TTC549 (cell line): ENCODE data around the gene RFX7.
"Not testable (repeated sequence)": the region's sequence is repeated elsewhere in the genome, so short reads cannot be mapped to it uniquely, and the experiment has no call there.

Experiments
- FAIRE-seq: peaks from 2 replicates; lab custom pipeline; 2012; peaks lifted over from hg19 to GRCh38; lab: Jason Lieb, UNC

RFX7 gene

DNA sequence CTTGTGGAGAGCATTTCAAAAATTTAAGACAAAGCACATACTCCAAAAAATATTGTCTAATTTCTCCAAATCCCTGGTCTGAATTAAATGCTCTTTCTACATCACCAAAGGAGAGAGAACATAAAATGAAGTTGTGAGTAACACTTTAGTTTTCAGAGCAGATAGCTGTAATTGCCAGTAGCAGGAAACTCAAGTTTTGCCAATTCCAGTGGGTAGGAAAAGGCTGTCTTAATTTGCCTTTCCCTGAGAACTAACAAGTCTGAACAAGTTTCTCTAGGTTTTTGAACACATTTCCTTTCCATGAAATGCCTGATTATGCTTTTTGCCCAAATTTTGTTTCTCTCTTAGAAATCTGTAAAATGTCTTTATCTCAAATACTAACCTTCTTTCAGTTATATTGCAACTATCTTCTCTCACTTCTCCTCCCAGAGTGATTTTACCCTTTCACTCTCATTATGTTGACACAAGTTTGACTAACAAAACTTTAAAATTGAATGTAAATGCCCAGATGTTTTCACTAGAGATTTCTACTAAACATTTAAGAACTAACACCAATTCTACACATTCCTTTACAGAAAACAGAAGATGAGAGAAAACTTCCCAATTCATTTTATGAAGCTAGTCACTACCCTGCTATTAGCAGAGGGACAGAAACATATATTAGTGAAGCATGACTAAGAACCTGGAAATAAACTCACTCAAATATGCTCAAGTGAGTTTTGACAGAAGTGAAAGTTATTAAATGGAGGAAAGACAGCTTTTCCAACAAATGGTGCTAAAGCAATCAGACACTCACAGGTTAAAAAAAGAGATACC lies 38.4 kb downstream of the RFX7 start:
- FAIRE-seq: no peak

DNA sequence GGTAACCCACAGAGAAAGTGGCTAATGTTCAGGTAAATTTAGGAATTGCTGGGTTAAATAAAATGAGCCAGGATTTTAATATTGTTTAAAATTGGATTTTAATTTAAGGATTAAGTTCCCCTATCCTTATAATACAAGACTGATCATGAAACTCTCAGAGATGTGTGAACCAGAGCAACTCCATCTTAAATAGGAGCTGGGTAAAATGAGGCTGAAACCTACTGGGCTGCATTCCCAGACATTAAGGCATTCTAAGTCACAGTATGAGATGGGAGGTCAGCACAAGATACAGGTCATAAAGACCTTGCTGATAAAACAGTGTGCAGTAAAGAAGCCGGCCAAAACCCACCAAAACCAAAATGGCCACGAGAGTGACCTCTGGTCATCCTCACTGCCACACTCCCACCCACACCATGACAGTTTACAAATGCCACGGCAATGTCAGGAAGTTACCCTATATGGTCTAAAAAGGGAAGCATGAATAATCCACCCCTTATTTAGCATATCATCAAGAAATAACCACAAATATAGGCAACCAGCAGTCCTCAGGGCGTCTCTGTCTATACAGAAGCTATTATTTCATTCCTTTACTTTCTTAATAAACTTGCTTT lies 40.3 kb downstream of the RFX7 start:
- not testable (repeated sequence) for FAIRE-seq

DNA sequence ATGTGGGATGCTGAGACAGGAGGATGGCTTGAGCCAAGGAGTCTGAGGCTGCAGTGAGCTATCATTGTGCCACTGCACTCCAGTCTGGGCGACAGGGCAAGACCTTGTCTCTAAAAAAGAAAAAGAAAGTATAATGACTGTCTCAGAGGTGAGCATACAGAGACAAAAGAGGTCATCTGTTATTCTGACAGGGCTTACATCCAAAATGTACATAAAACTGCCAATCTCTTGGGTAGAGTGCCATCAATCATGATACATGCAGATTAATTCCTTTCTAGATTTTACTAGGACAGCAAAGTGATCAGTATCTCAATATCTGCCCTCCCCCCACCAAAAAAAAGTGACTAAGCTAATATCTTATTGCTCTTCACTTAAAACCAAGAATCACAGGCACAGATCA lies 41.0 kb downstream of the RFX7 start:
- FAIRE-seq: no peak

DNA sequence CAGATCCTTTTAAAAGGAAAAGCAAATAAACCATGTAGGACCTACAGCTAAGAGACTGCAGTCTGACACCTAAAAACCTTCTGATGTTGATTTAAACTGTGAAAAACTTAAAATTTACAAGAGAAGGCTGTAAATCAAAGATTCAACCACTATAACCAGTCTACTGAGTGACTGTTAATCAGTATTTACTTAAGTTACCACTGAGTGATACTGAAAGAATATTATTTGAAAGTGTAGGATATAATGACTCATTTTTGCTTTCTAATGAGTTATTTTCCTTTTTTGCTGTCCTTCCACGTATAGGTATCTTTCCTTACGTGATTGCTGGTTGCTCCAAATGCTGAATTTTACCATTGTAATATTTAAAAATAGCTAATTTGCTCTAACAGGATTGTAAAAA lies 44.6 kb downstream of the RFX7 start:
- FAIRE-seq: no peak

DNA sequence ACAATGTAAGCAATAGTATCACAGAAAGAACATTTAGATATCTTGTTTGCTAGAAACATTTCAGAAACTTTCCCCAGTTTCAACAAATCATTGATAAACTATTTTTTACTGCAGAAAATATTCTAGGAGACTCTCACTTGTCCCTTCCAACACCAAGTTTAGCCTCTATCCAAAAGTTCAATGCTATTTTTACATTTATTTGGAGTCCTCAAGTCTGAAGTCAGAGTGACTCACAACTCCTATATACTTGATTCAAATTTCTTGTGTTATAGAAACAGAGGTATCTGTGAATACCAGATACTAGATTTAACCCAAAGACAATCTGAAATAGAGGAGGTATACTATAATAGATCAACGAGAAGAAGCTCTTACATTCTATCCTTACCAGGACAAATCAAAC lies 49.6 kb downstream of the RFX7 start:
- no peak for FAIRE-seq

DNA sequence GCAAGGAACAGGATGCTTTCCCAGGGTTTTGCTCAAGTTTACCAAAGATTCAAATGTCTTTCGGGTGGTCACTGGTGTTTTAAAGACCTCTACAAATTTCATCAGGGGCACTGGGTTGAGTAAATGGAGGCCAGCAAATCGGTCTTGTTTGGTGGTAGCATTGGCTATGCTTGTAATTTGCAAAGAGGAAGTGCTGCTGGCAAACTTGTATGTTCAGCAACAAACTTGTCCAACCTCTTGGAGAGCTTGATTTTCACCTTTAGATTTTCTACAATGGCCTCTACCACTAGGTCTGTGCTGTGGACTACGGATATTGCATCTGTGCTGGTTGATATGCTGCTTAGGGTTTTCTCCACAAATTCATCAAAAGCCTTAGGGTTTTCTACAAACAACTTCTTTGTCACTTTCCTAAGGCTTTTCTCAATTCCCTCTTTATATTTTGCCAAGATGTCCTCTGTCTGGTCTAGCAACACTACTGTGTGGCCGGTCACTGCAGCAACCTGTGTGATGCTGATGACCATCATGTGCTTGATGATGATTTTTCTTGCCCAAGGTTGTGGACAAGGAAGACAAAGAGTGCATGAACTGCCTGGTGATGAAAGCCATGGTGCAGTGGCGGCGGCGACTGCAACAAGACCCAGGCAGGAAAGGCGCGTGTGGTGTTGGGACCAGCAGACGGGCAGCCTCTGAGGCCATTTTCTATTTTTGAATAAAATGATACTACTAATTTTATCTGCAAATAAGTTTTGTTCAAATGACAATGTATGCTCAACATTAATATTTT lies 50.8 kb downstream of the RFX7 start:
- no peak for FAIRE-seq

DNA sequence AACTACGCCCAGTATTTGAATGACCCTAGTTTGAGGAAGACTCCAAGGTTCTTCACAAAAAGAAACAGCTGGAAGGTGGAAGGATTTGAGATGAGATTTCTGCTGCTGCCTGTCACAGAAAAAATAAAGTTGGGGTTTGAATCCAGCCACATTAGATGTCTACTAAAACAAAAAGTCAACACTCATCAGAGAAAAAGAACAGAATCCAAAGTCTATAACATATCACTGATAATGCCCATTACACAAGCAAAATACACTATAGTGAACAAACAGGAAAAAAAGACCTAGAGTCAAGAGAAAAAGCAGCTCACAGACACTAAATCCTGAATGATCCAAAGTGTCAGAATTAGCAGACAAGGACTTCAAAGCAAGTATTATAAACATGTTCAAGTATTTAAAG lies 56.0 kb downstream of the RFX7 start:
- no peak for FAIRE-seq

DNA sequence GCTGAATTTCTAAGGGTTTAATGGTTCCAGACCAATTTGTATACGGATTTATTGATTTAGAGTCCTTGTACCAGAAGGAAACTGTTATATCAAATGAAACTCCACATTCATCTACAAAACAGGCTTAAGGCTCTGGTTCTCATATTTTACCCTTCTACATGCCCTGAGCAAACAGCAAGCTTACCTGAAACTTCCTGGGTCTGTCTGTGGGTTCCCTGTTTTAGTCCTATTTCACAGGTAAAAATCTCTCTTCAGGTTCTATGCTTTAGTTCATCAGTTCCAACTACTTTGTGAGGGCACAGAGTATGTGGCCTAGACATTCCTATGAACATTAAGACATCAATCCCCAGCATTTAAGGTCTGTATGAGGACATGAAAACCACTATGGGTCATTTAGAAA lies 57.7 kb downstream of the RFX7 start:
- no peak for FAIRE-seq

DNA sequence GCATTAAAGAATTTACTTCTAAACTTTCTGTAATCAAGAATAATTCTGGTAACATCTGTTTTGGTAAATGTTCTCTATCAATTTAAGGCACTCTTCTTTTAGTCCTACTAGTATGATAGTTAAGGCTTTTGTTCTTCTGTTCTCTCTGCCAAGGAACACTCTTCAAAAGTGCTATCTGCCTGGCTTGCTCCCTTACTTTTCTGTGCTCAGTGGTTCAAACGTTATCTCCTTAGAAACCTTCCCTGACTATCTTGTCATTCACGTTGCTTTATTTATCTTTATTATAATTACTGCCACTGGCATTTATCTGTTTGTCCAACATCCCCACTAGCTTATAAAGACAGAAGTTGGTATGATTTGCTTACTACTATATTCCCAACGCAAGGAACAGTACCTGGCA lies 59.2 kb downstream of the RFX7 start:
- FAIRE-seq: no peak

DNA sequence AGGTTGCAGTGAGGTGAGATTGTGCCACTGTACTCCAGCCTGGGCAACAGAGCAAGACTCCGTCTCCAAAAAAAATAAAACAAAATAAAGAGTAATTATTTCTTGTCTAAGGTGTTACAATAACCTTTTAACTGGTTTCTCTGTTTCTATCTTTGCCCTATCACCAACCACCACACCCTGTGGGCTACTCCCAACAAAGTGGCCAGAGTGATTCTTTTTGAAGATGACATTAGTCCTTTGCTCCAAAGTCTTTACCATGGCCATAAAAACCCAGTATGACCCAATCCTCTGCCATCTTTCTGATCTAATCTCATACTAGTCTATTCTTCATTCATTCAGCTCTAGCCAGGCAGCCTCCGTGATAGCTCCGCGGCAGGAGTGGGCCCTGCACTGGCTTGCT lies 62.8 kb downstream of the RFX7 start:
- FAIRE-seq: no peak

DNA sequence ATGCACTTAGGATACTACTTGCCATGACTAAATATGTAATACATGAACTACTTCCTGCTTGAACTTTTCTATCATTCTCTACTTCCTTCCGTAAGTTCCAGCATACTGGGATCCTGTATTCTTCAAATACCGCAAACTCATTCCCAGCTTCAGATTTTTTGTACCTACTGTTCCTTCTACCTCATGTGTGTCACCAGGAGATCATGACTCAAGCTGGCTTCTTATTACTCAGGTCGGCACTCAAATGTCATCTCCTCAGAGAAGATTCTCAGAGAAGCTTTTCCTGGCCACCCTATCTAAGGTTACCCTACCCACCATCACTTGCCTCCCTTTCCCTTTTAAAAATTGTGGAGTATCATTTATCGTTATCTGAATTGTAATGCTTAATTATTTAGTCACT lies 66.7 kb downstream of the RFX7 start:
- FAIRE-seq: no peak

DNA sequence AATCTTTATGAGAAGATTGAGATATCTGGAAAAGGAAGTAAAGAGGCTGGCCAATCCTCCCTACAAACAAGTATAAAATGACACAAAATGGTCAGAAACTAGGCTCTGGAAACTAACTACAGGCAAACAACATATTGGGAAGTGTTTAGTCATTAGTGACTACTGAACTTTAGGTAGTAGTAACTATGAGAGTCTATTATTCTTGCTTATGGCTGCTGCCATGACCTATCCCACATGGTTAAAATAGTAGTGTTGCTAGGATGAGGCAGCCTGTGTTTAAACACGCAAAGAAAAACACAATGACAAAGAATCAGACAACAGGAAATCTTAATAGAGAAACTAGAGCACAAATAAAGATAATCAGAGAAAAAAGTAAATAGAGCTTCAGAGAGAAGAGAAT lies 67.9 kb downstream of the RFX7 start:
- FAIRE-seq: no peak

DNA sequence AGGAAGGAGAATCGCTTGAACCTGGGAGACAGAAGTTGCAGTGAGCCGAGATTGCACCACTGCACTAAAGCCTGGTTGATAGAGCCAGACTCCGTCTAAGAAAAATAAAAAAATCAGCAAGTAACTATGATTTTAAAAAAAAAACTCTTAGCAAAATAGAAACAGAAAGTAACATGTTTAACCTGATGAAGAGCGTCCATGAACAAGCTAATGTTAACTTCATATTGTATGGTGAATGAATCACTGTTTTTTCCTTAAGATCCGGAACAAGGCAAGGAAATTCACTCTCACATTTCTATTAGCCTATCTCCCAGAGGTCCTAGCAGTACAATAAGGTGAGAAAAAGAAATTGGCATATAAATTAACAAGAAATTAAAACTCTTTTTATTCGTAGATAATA lies 69.0 kb downstream of the RFX7 start:
- FAIRE-seq: no peak

DNA sequence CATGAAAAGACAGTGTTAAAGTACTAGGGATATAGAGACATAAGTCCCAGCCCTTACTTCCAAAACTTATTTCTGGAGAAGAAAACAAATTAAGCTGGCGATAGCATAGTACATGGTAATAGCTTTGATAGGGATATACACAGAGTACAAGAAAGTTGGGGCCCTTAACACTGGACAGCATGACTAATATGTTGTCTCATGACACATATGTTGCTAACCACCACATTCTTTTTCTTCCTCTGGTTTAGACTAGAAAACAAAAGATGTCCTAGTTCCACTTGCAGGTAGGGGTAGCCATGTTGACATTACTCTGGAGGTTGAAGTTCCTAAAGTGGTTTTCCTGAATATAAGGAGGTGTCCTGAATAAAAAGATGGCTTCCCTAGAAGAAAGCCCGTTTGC lies 75.3 kb downstream of the RFX7 start:
- FAIRE-seq: no peak

DNA sequence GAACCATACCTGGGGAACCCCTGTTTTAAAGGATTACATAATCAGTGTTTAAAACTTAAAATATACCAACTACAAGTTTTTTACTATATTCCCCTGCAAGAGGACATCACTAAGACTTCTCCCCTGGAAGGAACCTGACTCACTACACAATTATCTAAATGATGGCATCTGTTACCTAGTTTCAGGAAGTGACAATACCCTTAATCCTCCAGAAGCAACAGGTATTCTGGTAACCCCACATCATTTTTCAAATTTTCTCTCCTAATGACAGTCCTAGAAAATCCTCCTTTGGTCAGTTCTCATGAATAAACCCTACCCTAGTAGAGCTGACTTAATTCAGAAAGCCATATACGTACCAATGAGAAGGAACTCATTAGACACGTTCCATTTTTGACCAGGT lies 78.4 kb downstream of the RFX7 start:
- FAIRE-seq: no peak

DNA sequence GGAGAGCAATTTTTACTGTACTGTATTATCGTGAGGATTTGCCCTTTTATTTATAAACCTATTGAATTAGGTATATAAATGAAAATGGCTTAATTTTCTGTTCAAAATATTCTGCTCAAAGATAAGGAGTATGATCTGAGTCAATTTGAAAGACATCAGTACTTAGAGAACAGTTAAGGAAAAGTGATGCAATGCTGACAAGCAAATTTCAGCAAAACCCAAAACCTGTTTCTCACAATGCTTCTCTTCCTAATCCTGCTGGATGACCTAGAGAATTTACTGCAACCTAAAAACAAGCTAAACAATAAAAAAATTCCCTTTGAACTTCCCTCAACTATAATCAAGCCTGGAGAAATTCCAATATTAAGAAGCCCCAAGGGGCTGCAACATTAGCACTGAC lies 82.7 kb downstream of the RFX7 start:
- no peak for FAIRE-seq

DNA sequence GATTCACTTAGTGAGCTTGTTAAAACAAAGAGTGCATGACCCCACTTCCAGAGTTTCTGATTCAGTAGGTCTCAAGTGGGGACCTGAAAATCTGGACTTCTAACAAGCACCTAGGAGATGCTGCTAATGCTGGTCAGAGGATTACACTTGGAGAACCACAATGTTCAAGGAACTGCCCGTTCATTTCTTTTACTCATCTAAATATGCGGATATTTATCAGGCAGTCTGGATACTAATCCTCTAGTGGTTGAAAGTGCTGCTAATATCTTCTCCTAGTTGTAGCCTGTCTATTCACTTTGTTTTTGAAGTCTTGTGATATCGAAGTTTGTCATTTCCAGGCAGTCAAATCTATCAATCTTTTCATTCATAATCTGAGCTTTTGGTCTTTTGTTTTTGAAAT lies 86.8 kb downstream of the RFX7 start:
- no peak for FAIRE-seq

DNA sequence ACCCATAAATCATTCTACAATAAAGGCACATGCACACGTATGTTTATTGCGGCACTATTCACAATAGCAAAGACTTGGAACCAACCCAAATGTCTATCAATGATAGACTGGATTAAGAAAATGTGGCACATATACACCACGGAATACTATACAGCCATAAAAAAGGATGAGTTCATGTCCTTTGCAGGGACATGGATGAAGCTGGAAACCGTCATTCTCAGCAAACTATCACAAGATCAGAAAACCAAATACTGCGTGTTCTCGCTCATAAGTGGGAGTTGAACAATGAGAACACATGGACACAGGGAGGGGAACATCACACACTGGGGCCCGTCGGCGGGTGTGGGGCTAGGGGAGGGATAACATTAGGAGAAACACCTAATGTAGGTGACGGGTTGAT lies 88.4 kb downstream of the RFX7 start:
- not testable (repeated sequence) for FAIRE-seq

DNA sequence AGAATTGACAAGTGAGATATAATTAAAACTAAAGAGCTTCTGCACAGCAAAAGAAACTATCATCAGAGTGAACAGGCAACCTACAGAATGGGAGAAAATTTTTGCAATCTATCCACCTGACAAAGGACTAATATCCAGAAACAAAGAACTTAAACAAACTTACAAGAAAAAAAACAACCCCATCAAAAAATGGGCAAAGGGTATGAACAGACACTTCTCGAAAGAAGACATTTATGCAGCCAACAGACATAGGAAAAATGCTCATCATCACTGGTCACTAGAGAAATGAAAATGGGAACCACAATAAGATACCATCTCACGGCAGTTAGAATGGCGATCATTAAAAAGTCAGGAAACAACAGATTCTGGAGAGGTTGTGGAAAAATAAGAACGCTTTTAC lies 88.9 kb downstream of the RFX7 start:
- FAIRE-seq: not testable (repeated sequence)

DNA sequence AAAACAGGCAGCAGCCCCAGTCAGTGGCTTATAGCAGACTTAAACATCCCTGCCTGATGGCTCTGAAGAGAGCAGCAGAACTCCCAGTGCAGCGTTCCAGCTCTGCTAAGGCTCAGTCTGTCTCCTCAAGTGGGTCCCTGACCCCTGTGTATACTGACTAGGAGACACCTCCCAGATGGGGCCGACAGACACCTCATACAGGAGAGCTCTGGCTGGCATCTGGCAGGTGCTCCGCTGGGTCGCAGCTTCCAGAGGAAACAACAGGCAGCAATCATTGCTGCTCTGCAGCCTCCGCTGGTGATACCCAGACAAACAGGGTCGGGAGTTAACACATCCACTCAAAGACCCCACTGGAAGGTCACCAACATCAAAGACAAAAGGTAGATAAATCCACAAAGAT lies 93.5 kb downstream of the RFX7 start:
- no peak for FAIRE-seq

DNA sequence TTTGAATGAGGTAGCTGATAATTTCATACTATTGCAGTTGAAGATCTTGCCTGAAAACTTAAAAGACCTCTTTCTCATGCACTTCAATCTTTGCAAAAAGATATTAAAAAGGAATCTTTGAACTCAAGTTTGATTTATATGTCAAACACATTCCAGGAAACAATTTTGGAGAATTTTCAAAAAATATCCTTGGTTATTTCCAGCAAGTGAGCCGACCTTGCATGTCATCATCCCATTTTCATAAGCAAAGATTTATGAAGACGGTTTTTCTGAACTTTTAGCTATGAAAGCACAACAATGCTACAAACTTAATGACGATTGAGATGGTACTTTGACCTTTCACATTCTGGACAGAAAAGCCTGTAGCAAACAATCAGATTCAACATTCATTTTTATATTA lies 95.6 kb downstream of the RFX7 start:
- FAIRE-seq: no peak

DNA sequence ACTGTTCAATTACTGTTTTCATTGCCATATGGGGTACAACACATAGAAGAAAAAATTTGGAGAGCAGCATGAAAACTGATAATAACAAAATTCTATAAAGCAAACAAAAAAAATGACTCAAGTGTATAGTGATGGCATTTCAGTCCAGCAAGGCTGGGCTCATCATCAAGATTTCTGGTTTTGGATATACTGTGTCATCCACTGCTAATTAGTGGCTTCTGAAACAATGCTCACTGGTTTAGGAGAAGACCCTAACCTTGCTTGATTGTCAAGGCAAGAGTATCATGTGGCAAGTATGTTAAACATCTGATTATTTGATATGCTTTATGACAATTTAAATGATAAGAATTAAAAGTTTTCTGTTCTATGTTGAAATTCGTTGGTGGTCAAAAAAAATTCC lies 96.9 kb downstream of the RFX7 start:
- no peak for FAIRE-seq

DNA sequence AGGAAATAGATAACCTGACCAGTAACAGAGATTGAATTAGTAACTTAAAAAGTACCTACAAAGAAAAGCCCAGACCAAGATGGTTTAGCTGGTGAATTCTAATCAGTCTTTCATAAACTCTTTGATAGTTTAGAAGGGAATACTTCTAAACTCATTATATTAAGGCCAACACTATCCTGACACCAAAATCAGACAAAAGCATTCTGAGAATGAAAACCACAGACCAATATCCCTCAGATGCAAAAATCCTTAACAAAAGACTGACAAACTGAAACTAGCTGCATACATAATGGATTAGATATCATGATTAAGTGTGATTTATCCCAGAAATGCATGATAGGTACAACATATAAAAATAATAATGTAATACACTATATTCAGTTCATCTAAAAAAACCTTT lies 115.6 kb downstream of the RFX7 start:
- FAIRE-seq: no peak

DNA sequence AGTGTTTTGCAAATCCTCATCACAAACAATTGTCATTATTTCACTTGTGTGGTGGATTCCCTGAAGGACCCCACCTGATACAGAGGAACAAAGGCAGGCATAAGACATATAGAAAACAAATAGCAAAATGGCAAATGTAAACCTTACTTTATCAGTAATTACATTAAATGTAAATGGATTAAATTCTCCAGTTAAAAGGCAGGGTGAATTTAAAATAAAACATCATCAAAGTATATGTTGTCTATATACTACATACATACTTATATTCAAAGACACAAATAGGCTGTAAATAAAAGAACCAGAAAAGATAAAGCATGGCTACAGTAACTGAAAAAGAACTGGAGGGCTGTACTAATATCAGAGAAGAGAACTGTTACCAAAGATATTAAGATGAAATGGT lies 117.3 kb downstream of the RFX7 start:
- FAIRE-seq: no peak
